GM21390 (cell line): ENCODE data around the gene PLLP.

ENCODE experiments used
- ATAC-seq: cut with Tn5 transposase; IDR thresholded peaks from one replicate; pipeline ENCODE4 v1.9.1; 2021; ENCODE audit not compliant: unreplicated experiment

PLLP gene

GRCh38 chr16:57257455-57258070 is 26.9 kb downstream of the PLLP start:
- no peak for ATAC-seq

- no peak for ATAC-seq
Observed at GRCh38 chr16:57256601-57257395, 27.7 kb downstream of the PLLP start.

GRCh38 chr16:57255686-57256415 is 28.6 kb downstream of the PLLP start:
- ATAC-seq, result no peak

- no peak for ATAC-seq
Observed at GRCh38 chr16:57253466-57253865, 31.0 kb downstream of the PLLP start.

GRCh38 chr16:57252148-57252721 is 32.2 kb downstream of the PLLP start:
- no peak for ATAC-seq

- ATAC-seq, result no peak
Observed at GRCh38 chr16:57251352-57251751, 33.1 kb downstream of the PLLP start.

GRCh38 chr16:57245472-57246113 is 38.9 kb downstream of the PLLP start:
- peak; percentile 32 for ATAC-seq

- ATAC-seq, result peak; percentile 95
Observed at GRCh38 chr16:57244767-57245471, 39.6 kb downstream of the PLLP start, which contains the start of gene ARL2BP. Gene ARL2BP (plus strand): TSS chr16:57245259. CDS start chr16:57245368, 109 bp downstream.

GRCh38 chr16:57244463-57244766 is 40.1 kb downstream of the PLLP start:
- peak; percentile 19 for ATAC-seq

- no peak for ATAC-seq
Observed at GRCh38 chr16:57242650-57243049, 41.8 kb downstream of the PLLP start.

GRCh38 chr16:57240851-57241250 is 43.6 kb downstream of the PLLP start:
- ATAC-seq, result no peak

- ATAC-seq, result no peak
Observed at GRCh38 chr16:57239107-57239506, 45.4 kb downstream of the PLLP start.

- ATAC-seq, result no peak
Observed at GRCh38 chr16:57238682-57239081, 45.8 kb downstream of the PLLP start.

GRCh38 chr16:57236022-57236350 is 48.5 kb downstream of the PLLP start:
- ATAC-seq, result no peak

GRCh38 chr16:57235128-57236021 is 49.1 kb downstream of the PLLP start:
- ATAC-seq, result no peak

- ATAC-seq, result no peak
Observed at GRCh38 chr16:57234707-57235092, 49.8 kb downstream of the PLLP start.

- ATAC-seq, result no peak
Observed at GRCh38 chr16:57233944-57234706, 50.3 kb downstream of the PLLP start.

- no peak for ATAC-seq
Observed at GRCh38 chr16:57231821-57232350, 52.6 kb downstream of the PLLP start.

- no peak for ATAC-seq
Observed at GRCh38 chr16:57229079-57229478, 55.4 kb downstream of the PLLP start.
